ENCODE data around the gene APLP2.
A peak's percentile ranks its signal among the peaks of the same experiment; 100 is the strongest.
"Not testable (repeated sequence)": the region's sequence is repeated elsewhere in the genome, so short reads cannot be mapped to it uniquely, and the experiment has no call there.

APLP2 gene

GRCh38 chr11:130156108-130157022 is 86.7 kb downstream of the APLP2 start:
- DNase-seq: no peak

GRCh38 chr11:130157101-130157500 is 87.4 kb downstream of the APLP2 start:
- DNase-seq: no peak

GRCh38 chr11:130157840-130158239 is 88.1 kb downstream of the APLP2 start:
- DNase-seq: no peak

- no peak for DNase-seq
These were observed 89.4 kb downstream of the APLP2 start for GRCh38 chr11:130159139-130159538.

GRCh38 chr11:130159657-130160497 is 90.2 kb downstream of the APLP2 start, which contains the start of gene ST14:
Gene ST14, plus strand, starts transcription at chr11:130159782. Its CDS starts 198 bp downstream, at chr11:130159980.
- DNase-seq: peak; percentile 77

- DNase-seq: peak; percentile 17
These were observed 90.9 kb downstream of the APLP2 start for GRCh38 chr11:130160498-130161155.

- DNase-seq: peak; percentile 16
These were observed 91.9 kb downstream of the APLP2 start for GRCh38 chr11:130161441-130162145.

GRCh38 chr11:130162733-130163132 is 93.0 kb downstream of the APLP2 start:
- DNase-seq: peak; percentile 7

GRCh38 chr11:130163346-130164220 is 93.9 kb downstream of the APLP2 start:
- DNase-seq: peak; percentile 79

GRCh38 chr11:130164221-130164570 is 94.5 kb downstream of the APLP2 start:
- DNase-seq: no peak

- no peak for DNase-seq
These were observed 96.1 kb downstream of the APLP2 start for GRCh38 chr11:130165601-130166456.

- DNase-seq: no peak
These were observed 96.7 kb downstream of the APLP2 start for GRCh38 chr11:130166457-130166784.

- DNase-seq: no peak
These were observed 97.5 kb downstream of the APLP2 start for GRCh38 chr11:130167146-130167545.

- DNase-seq: no peak
These were observed 98.4 kb downstream of the APLP2 start for GRCh38 chr11:130168105-130168504.

GRCh38 chr11:130170345-130170744 is 100.7 kb downstream of the APLP2 start:
- DNase-seq: no peak

- DNase-seq: no peak
These were observed 101.8 kb downstream of the APLP2 start for GRCh38 chr11:130171534-130171933.

GRCh38 chr11:130172001-130172400 is 102.3 kb downstream of the APLP2 start:
- not testable (repeated sequence) for DNase-seq

- DNase-seq: no peak
These were observed 104.9 kb downstream of the APLP2 start for GRCh38 chr11:130174642-130175041.

GRCh38 chr11:130175898-130176297 is 106.2 kb downstream of the APLP2 start:
- DNase-seq: no peak

- peak; percentile 52 for DNase-seq
These were observed 108.1 kb downstream of the APLP2 start for GRCh38 chr11:130177782-130178181.
